B cell (primary cell): ENCODE results near the gene M6PR. TPM values are rescaled to one million over a fixed set of nuclear protein-coding genes. Genes with fewer than 3 reads are reported as not detected.

ENCODE experiments used
- ATAC-seq: fragments of 200-7000 bp; cut with Tn5 transposase; one replicate; pipeline ENCODE4 v1.10.0; 2021; ENCODE audit warnings: low read depth, mild to moderate bottlenecking, moderate number of reproducible peaks, moderate library complexity
- CTCF ChIA-PET: fragments of 350-600 bp; sonication (Branson Sonifier 250); formaldehyde crosslinking; loops from one replicate; lab custom pipeline; 2021; ENCODE audit warnings: antibody characterized with exemption, inconsistent platforms; lab: Charles Lee
- POLR2A ChIA-PET: fragments of 350-600 bp; sonication (Branson Sonifier 250); formaldehyde crosslinking; loops from one replicate; lab custom pipeline; 2021; ENCODE audit warnings: antibody characterized with exemption; lab: Charles Lee
- DNase-seq: peaks from one replicate; pipeline ENCODE4 v3.0.0; 2013
- H2AFZ ChIP-seq: 2 replicates; pipeline ENCODE4 v1.6.1; 2012; ENCODE audit warnings: mild to moderate bottlenecking, low read depth, low read length; ENCODE audit not compliant: insufficient read depth, poor library complexity, severe bottlenecking
- H3K27ac ChIP-seq, 2 donors: 1 replicate in 1 of 2; 2 replicates in 1 of 2; pipeline ENCODE4 v1.5.1; 2012 to 2013; ENCODE audit warnings: low read length in 2 of 2, mild to moderate bottlenecking in 2 of 2, moderate library complexity in 1 of 2
- H3K27me3 ChIP-seq, 4 experiments: fragments of 200-600 bp in 1 of 4; sonication (generic) in 1 of 4; replicated peaks in 1 of 4; 1 replicate in 2 of 4; 2 replicates in 2 of 4; pipeline versions ENCODE4 v1.6.1 to v1.7.0; 2013 to 2016; ENCODE audit warnings: low read length in 3 of 4, mild to moderate bottlenecking in 2 of 4, mixed read lengths in 1 of 4, moderate library complexity in 1 of 4; ENCODE audit not compliant: insufficient read depth in 4 of 4, control insufficient read depth in 3 of 4; ENCODE audit errors: control extremely low read depth in 1 of 4
- H3K36me3 ChIP-seq, 2 experiments: replicated peaks in 1 of 2; 1 replicate in 1 of 2; 2 replicates in 1 of 2; pipeline versions ENCODE4 v1.6.1 to v1.7.1; 2013; ENCODE audit warnings: low read length in 1 of 2; ENCODE audit not compliant: insufficient read depth in 2 of 2, control insufficient read depth in 1 of 2; ENCODE audit errors: control extremely low read depth in 1 of 2, extremely low read depth in 1 of 2
- H3K4me1 ChIP-seq, 2 donors: fragments of 200-600 bp in 1 of 2; sonication (generic) in 1 of 2; 1 replicate in 1 of 2; 2 replicates in 1 of 2; pipeline versions ENCODE4 v1.5.1 to v1.6.1; 2013 to 2017; ENCODE audit warnings: low read length in 2 of 2; ENCODE audit not compliant: control insufficient read depth in 2 of 2, insufficient read depth in 2 of 2
- H3K4me2 ChIP-seq: replicated peaks from 2 replicates; pipeline ENCODE3; 2012; ENCODE audit warnings: mild to moderate bottlenecking, low read depth, low read length; ENCODE audit not compliant: poor library complexity, severe bottlenecking
- H3K4me3 ChIP-seq, 5 experiments: fragments of 200-600 bp in 1 of 5; sonication (generic) in 1 of 5; 1 replicate in 3 of 5; 2 replicates in 2 of 5; pipeline versions ENCODE4 v1.5.1 to v1.7.0; 2011 to 2016; ENCODE audit warnings: low read length in 4 of 5, mild to moderate bottlenecking in 4 of 5, low read depth in 2 of 5, control low read depth in 1 of 5, moderate library complexity in 1 of 5; ENCODE audit not compliant: insufficient read depth in 1 of 5; ENCODE audit errors: control extremely low read depth in 1 of 5, extremely low read depth in 1 of 5
- H3K79me2 ChIP-seq: fragments of 200-600 bp; sonication (generic); one replicate; pipeline ENCODE4 v1.6.0; 2016; ENCODE audit warnings: low read length; ENCODE audit not compliant: control insufficient read depth, insufficient read depth
- H3K9ac ChIP-seq: fragments of 200-600 bp; sonication (generic); 2 replicates; pipeline ENCODE4 v1.6.1; 2017; ENCODE audit warnings: mild to moderate bottlenecking, low read length, moderate library complexity
- H3K9me3 ChIP-seq, 3 donors: one replicate each; pipeline versions ENCODE4 v1.6.1 to v1.7.1; 2013; ENCODE audit warnings: low read length in 2 of 3; ENCODE audit not compliant: control insufficient read depth in 2 of 3, insufficient read depth in 1 of 3; ENCODE audit errors: control extremely low read depth in 1 of 3
- H4K20me1 ChIP-seq: 2 replicates; pipeline ENCODE4 v1.6.0; 2012; ENCODE audit warnings: mild to moderate bottlenecking, low read length; ENCODE audit not compliant: insufficient read depth, control insufficient read depth, poor library complexity, severe bottlenecking
- H3K27ac Mint-ChIP-seq: one replicate; pipeline ENCODE4 v1.8.0; 2021; ENCODE audit warnings: mixed read lengths
- H3K27me3 Mint-ChIP-seq: one replicate; pipeline ENCODE4 v1.8.0; 2021; ENCODE audit warnings: mixed read lengths
- H3K4me1 Mint-ChIP-seq: one replicate; pipeline ENCODE4 v1.8.0; 2021; ENCODE audit warnings: mixed read lengths
- H3K4me3 Mint-ChIP-seq: one replicate; pipeline ENCODE4 v1.8.0; 2021; ENCODE audit warnings: mixed read lengths
- H3K9me3 Mint-ChIP-seq: one replicate; pipeline ENCODE4 v1.8.0; 2022; ENCODE audit warnings: mixed read lengths; ENCODE audit not compliant: insufficient read depth
- EZH2 ChIP-seq: IDR thresholded peaks from 2 replicates; pipeline ENCODE4 v1.6.1; 2012; ENCODE audit warnings: borderline replicate concordance, low read depth, mild to moderate bottlenecking, moderate library complexity, low read length; ENCODE audit not compliant: insufficient read depth, poor library complexity, severe bottlenecking
- WGBS: methylation state at CpG from one replicate; pipeline ENCODE4 v1.1.5; 2013; ENCODE audit warnings: missing lambda C conversion rate; ENCODE audit not compliant: insufficient coverage; 5-methylcytosine and 5-hydroxymethylcytosine counted together
- intact Hi-C: fragments of 100-400 bp; cut with micrococcal nuclease; formaldehyde crosslinking; loops from one replicate; pipeline ENCODE4 v1.10.0; 2022
- polyA plus RNA-seq: library from polyadenylated mRNA; depleted of rRNA; stranded (reverse); fragments of >200 nt; gene quantifications from 2 replicates; pipeline ENCODE4 v1.2.3, GENCODE V29; 2012
- total RNA-seq, 2 donors: library from RNA; stranded (reverse); fragments of 120-200 nt in 1 of 2; gene quantifications; 1 replicate in 1 of 2; 2 replicates in 1 of 2; pipeline versions ENCODE4 v1.2.3 to v1.2.4, GENCODE V29; 2013 to 2022
- TF ChIP-seq, protein P1 (sequence below): fragments of 200-600 bp; IDR thresholded peaks from one replicate; pipeline ENCODE4 v1.8.0; 2022; ENCODE audit warnings: antibody characterized with exemption, mild to moderate bottlenecking

Gene M6PR
- total and polyA plus RNA-seq, 2 donors (not counting 1 experiment from before 2014, with no cell fraction given) = 58.8 to 204 TPM

GRCh38 chr12:8985213-8985754 is 35.8 kb upstream of the M6PR start:
- TF ChIP-seq EZH2 = no peak
- TF ChIP-seq, protein P1, sequence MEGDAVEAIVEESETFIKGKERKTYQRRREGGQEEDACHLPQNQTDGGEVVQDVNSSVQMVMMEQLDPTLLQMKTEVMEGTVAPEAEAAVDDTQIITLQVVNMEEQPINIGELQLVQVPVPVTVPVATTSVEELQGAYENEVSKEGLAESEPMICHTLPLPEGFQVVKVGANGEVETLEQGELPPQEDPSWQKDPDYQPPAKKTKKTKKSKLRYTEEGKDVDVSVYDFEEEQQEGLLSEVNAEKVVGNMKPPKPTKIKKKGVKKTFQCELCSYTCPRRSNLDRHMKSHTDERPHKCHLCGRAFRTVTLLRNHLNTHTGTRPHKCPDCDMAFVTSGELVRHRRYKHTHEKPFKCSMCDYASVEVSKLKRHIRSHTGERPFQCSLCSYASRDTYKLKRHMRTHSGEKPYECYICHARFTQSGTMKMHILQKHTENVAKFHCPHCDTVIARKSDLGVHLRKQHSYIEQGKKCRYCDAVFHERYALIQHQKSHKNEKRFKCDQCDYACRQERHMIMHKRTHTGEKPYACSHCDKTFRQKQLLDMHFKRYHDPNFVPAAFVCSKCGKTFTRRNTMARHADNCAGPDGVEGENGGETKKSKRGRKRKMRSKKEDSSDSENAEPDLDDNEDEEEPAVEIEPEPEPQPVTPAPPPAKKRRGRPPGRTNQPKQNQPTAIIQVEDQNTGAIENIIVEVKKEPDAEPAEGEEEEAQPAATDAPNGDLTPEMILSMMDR = no peak

GRCh38 chr12:8980137-8980536 is 30.7 kb upstream of the M6PR start:
- WGBS = no CpG with 5 or more reads among the region's 3 CpGs
- CTCF ChIA-PET = no interaction called here

More at GRCh38 chr12:8985213-8985754, 35.8 kb upstream of the M6PR start:
- POLR2A ChIA-PET = no interaction called here
- H3K4me1 ChIP-seq = peaks cover 9 to 11% of the 10 kb centered on the region in 2 donors
- H3K9me3 ChIP-seq = peaks cover 0 to 6% (median 5%) of the 10 kb centered on the region in 3 donors
- H3K4me1 Mint-ChIP-seq = peaks cover 20% of the 10 kb centered on the region
- H4K20me1 ChIP-seq = no peaks in the 10 kb centered on the region
- DNase-seq (no peak), ATAC-seq (no peak)
- no peak overlapping the region for H3K9ac ChIP-seq
- no peak overlapping the region for H3K4me2 ChIP-seq
- H3K4me3 Mint-ChIP-seq = no peak overlapping the region
- H2AFZ ChIP-seq = no peak overlapping the region
- no peak overlapping the region for H3K4me3 ChIP-seq
- no peak overlapping the region for H3K27ac ChIP-seq
- WGBS = 100% methylated on average over 1 of the region's 1 CpG
- no peaks in the 10 kb centered on the region for H3K36me3 ChIP-seq
- intact Hi-C loops = no loop called here
- H3K9me3 Mint-ChIP-seq = peaks cover 1% of the 10 kb centered on the region
- H3K79me2 ChIP-seq = no peaks in the 10 kb centered on the region
- no peaks in the 10 kb centered on the region for H3K27me3 Mint-ChIP-seq
- H3K27me3 ChIP-seq = no peaks in the 10 kb centered on the region
- H3K27ac Mint-ChIP-seq = no peak overlapping the region
- CTCF ChIA-PET = no interaction called here

More at GRCh38 chr12:8980137-8980536, 30.7 kb upstream of the M6PR start:
- Histone ChIP-seq H3K36me3 (no peaks in the 10 kb centered on the region), H3K9me3 (peaks cover 0 to 19% (median 14%) of the 10 kb centered on the region in 3 donors), H3K27ac (no peak overlapping the region), H3K4me1 (no peaks in the 10 kb centered on the region), H3K27me3 (no peaks in the 10 kb centered on the region), H4K20me1 (no peaks in the 10 kb centered on the region), H3K9ac (no peak overlapping the region), H3K4me3 (no peak overlapping the region), H3K4me2 (no peak overlapping the region), H3K79me2 (no peaks in the 10 kb centered on the region), H2AFZ (no peak overlapping the region)
- POLR2A ChIA-PET = no interaction called here
- H3K27ac Mint-ChIP-seq = no peak overlapping the region
- no peaks in the 10 kb centered on the region for H3K27me3 Mint-ChIP-seq
- no peaks in the 10 kb centered on the region for H3K4me1 Mint-ChIP-seq
- intact Hi-C loops = no loop called here
- peaks cover 10% of the 10 kb centered on the region for H3K9me3 Mint-ChIP-seq
- no peak overlapping the region for H3K4me3 Mint-ChIP-seq
- TF ChIP-seq EZH2 = no peak
- TF ChIP-seq, protein P1 = no peak
- no peak for ATAC-seq
- no peak for DNase-seq
